Lung (tissue), 12 donors: ENCODE data around the gene KRT40. TPM values are rescaled to one million over a fixed set of nuclear protein-coding genes. Genes with fewer than 3 reads are reported as not detected.

Source experiments
- ATAC-seq: fragments of 200-7000 bp; cut with Tn5 transposase; one replicate; pipeline ENCODE4 v1.9.1; 2020; ENCODE audit warnings: moderate number of reproducible peaks; ENCODE audit not compliant: insufficient read depth, low FRiP score
- DNase-seq, 3 donors: peaks; one replicate each; pipeline ENCODE4 v3.0.0-alpha.2; 2013 to 2017
- H3K27ac ChIP-seq, 2 donors: one replicate each; pipeline ENCODE4 v1.5.1; 2013; ENCODE audit warnings: mild to moderate bottlenecking in 2 of 2, moderate library complexity in 2 of 2, control low read depth in 1 of 2, inconsistent platforms in 1 of 2, low read depth in 1 of 2, low read length in 1 of 2
- H3K27me3 ChIP-seq, 3 donors: one replicate each; pipeline ENCODE4 v1.5.1; 2013; ENCODE audit warnings: low read length in 2 of 3; ENCODE audit not compliant: control insufficient read depth in 3 of 3, insufficient read depth in 3 of 3
- H3K36me3 ChIP-seq, 4 donors: one replicate each; pipeline ENCODE4 v1.5.1; 2013; ENCODE audit warnings: low read length in 4 of 4, mild to moderate bottlenecking in 1 of 4, moderate library complexity in 1 of 4; ENCODE audit not compliant: control insufficient read depth in 4 of 4, insufficient read depth in 4 of 4
- H3K4me1 ChIP-seq, 5 donors: one replicate each; pipeline ENCODE4 v1.5.1; 2013; ENCODE audit warnings: low read length in 5 of 5, mild to moderate bottlenecking in 2 of 5, moderate library complexity in 1 of 5; ENCODE audit not compliant: control insufficient read depth in 5 of 5, insufficient read depth in 5 of 5
- H3K4me3 ChIP-seq: one replicate; pipeline ENCODE4 v1.5.1; 2013; ENCODE audit warnings: mild to moderate bottlenecking, control low read depth, moderate library complexity
- H3K9ac ChIP-seq, 2 donors: one replicate each; pipeline ENCODE4 v1.5.1; 2013; ENCODE audit warnings: low read length in 2 of 2, control low read depth in 1 of 2; ENCODE audit not compliant: insufficient read depth in 1 of 2
- H3K9me3 ChIP-seq, 4 donors: one replicate each; pipeline ENCODE4 v1.5.1; 2013; ENCODE audit warnings: low read length in 3 of 4, mild to moderate bottlenecking in 1 of 4, moderate library complexity in 1 of 4; ENCODE audit not compliant: control insufficient read depth in 4 of 4, insufficient read depth in 3 of 4
- CTCF ChIP-seq: IDR thresholded peaks from 2 replicates; pipeline ENCODE4 v1.5.1; 2012; ENCODE audit warnings: mild to moderate bottlenecking; ENCODE audit errors: control extremely low read depth, extremely low read depth
- WGBS, 2 donors: extraction: QIAGEN DNeasy Blood & Tissue Kit; methylation state at CpG; one replicate each; pipeline ENCODE4 v1.1.7; 2013; 5-methylcytosine and 5-hydroxymethylcytosine counted together
- polyA plus RNA-seq, 2 donors: library from polyadenylated mRNA; stranded (reverse); fragments of 200-250 nt; gene quantifications; one replicate each; pipeline ENCODE4 v1.2.1, GENCODE V29; 2013
- total RNA-seq, 2 donors: library from RNA; depleted of rRNA in 1 of 2; stranded (reverse); fragments of >200 nt in 1 of 2; gene quantifications; one replicate each; pipeline ENCODE4 v1.2.1, GENCODE V29; 2014 to 2021
- donor health status: control.
- donor health status: control.
- donor health status: Bipolar disorder and iron deficiency.
- donor health status: healthy.
- donor health status: DM: yes; HTN: yes; CAD: no.

The KRT40 gene
- total and polyA plus RNA-seq, 4 donors: 0.09 to 0.31 TPM; not detected in 2

- TF ChIP-seq CTCF: no peak
- 70 to 82% methylated on average over 3 of the region's 3 CpGs for WGBS, 2 donors
Observed at GRCh38 chr17:41024697-41025096, 40.6 kb upstream of the KRT40 start.

GRCh38 chr17:41020336-41020735 is 36.2 kb upstream of the KRT40 start:
- ATAC-seq: no peak
- Histone ChIP-seq H3K36me3 (no peaks in the 10 kb centered on the region), H3K9ac (no peak overlapping the region), H3K4me3 (no peak overlapping the region), H3K27ac (no peak overlapping the region), H3K27me3 (no peaks in the 10 kb centered on the region), H3K9me3 (peaks cover 0 to 4% (median 1%) of the 10 kb centered on the region in 4 donors), H3K4me1 (no peaks in the 10 kb centered on the region)
- DNase-seq: no peak
- no peak for TF ChIP-seq CTCF

More at GRCh38 chr17:41024697-41025096, 40.6 kb upstream of the KRT40 start:
- Histone ChIP-seq H3K27me3 (no peaks in the 10 kb centered on the region), H3K9me3 (peaks cover 0 to 4% (median 0%) of the 10 kb centered on the region in 4 donors), H3K36me3 (no peaks in the 10 kb centered on the region), H3K27ac (no peak overlapping the region), H3K4me3 (no peak overlapping the region), H3K4me1 (no peaks in the 10 kb centered on the region), H3K9ac (no peak overlapping the region)
- ATAC-seq: no peak
- DNase-seq: no peak

- no peaks in the 10 kb centered on the region for H3K4me1 ChIP-seq
- H3K4me3 ChIP-seq: no peak overlapping the region
- peaks cover 0 to 4% (median 1%) of the 10 kb centered on the region in 4 donors for H3K9me3 ChIP-seq
- no peaks in the 10 kb centered on the region for H3K27me3 ChIP-seq
- no peak overlapping the region for H3K27ac ChIP-seq
- no peak for DNase-seq
- TF ChIP-seq CTCF: no peak
- H3K9ac ChIP-seq: no peak overlapping the region
- ATAC-seq: no peak
- 94 to 96% methylated on average over 3 of the region's 3 CpGs for WGBS, 2 donors
- no peaks in the 10 kb centered on the region for H3K36me3 ChIP-seq
Observed at GRCh38 chr17:41019415-41019814, 35.3 kb upstream of the KRT40 start.

- DNase-seq: no peak
- Histone ChIP-seq H3K4me3 (no peak overlapping the region), H3K9ac (no peak overlapping the region), H3K9me3 (peaks cover 0 to 4% (median 1%) of the 10 kb centered on the region in 4 donors), H3K4me1 (no peaks in the 10 kb centered on the region), H3K27ac (no peak overlapping the region), H3K36me3 (no peaks in the 10 kb centered on the region), H3K27me3 (no peaks in the 10 kb centered on the region)
- no peak for TF ChIP-seq CTCF
- WGBS, 2 donors: 29 to 73% methylated on average over 3 of the region's 3 CpGs
- ATAC-seq: no peak
Observed at GRCh38 chr17:41018541-41018940, 34.4 kb upstream of the KRT40 start.
